ENCODE results near the gene SETD3.

SETD3 gene

DNA sequence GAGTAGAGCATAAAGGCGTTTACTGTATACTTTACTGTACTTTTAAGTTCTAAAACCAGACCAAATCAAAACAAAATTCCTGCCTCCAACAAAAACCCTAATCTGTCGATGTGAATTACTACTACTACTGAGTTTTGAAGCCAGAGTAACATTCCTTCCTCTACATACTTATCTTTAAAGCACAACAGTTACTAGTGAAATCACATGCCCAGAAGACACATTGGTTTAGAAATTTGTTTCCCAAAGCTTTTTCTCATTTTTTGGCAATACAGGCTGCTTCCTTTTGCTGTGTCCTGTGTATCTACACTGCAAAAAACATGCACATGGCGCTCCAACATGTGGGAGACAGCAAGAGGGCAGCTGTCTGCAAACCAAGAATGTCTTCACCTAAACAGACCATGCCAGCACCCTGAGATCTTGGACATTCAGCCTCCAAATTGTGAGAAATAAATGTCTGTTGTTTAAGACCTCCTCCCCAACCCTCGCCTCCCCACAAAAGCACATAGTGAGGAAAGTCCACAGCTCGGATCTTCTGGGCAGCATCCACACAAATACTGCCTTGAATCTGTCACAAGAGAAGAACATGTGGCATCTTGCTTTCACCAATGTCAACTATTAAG, 21.1 kb downstream of the SETD3 start:
- peak; percentile 20 for DNase-seq (ENCODE audit: low spot score)

- no peak for DNase-seq (ENCODE audit: low spot score)
Observed at GRCh38 chr14:99454246-99454645, 26.4 kb downstream of the SETD3 start.

DNA sequence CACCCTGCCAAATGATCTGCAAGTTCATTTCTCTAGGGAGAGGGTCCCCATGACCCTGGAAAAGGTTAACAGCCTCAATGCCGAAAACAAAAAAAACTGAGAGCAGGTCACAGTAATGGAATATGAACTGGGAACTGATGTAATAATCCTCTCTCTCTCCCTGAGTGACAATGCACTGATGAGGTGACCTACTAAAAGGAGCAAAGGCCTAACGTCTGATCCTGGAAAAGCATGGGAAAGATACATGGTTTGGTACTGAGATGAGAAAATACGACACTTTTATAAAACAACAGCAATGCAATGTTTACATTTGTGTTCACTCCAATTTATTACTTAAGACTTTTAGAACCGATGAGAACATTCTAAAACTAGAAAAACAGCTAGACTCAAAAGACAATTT, 27.7 kb downstream of the SETD3 start:
- no peak for DNase-seq (ENCODE audit: low spot score)

DNA sequence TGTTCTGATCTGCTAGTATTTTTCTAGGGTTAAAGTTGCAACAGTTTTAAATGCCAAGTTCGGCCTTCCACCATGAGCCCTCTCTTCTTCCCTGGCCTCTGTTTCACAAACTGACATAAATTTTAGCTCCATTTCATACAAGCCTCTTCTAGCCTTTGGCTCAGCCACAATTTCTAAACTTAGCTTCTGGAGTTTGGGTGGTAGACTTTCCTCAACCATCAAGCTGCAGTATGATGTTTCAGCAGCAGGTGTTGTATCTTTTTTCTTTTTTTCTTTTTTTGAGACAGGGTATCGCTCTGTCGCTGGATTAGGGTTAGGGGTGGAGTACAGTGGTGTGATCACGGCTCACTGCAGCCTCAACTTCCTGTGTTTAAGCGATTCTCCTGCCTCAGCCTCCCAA, 29.4 kb downstream of the SETD3 start:
- no peak for DNase-seq (ENCODE audit: low spot score)

DNA sequence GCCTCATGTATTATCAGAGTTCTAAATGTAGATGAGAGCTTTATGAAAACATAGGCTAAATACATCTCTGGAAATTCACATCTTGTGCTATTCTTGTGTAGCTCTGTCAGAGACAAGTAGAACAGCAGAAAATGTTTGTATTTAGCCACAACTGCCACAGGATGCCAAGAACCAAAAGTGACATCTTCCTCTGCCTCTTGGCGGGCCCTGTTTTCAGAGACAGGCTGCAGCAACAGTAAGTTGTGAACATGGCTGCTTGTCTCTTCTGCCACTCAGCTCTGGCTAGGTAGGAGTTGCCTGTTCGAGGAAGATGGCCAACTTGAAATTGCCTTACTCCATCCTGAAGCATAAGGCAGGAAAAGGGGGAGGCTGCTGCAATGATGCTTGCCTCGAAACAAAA, 30.4 kb downstream of the SETD3 start:
- DNase-seq (ENCODE audit: low spot score) = no peak

DNA sequence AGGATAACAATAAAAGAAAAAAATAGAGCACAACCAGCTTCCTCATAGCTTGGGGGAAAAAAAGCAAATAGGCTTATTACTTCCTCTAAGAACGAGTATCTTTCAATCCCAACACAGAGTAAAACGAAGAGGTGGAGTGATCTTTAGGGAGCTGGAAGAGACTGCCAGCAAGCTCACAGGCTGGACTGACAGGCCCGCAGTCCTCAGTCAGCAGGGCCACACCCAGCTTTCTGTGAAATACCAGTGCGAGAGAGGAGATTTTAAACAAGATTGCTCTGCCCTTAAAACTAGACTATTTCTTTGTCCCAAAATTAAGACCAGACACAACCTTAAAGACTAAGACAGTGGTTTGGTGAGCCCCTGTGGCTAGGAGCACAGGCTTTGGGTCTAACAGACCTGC, 32.9 kb downstream of the SETD3 start:
- DNase-seq (ENCODE audit: low spot score) = no peak

DNA sequence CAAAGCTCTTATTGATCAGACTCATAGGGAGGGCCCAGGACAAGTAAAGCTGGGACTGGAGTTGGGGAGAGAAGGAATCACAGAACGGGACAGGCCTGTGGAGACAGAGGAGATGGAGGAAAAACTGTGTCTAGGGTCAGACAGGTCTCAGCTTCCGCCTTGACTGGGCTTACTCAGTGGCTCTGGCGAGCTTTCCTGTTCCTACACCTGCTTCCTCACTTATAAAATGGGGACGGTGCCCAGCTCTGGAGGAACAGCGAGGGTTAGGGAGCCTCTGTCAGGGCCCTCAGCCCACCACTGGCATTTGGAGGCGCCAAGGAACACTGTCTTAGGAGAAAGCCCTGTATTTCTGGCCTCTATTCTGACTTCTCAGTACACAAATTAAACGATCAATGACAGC, 34.7 kb downstream of the SETD3 start:
- DNase-seq (ENCODE audit: low spot score) = no peak

- DNase-seq (ENCODE audit: low spot score) = no peak
Observed at GRCh38 chr14:99441918-99442317, 38.7 kb downstream of the SETD3 start.

- DNase-seq (ENCODE audit: low spot score) = peak; percentile 51
Observed at GRCh38 chr14:99441157-99441870, 39.3 kb downstream of the SETD3 start.

GRCh38 chr14:99440278-99440677, 40.4 kb downstream of the SETD3 start:
- peak; percentile 36 for DNase-seq (ENCODE audit: low spot score)

- DNase-seq (ENCODE audit: low spot score) = peak; percentile 2
Observed at GRCh38 chr14:99437706-99438105, 43.0 kb downstream of the SETD3 start.

DNA sequence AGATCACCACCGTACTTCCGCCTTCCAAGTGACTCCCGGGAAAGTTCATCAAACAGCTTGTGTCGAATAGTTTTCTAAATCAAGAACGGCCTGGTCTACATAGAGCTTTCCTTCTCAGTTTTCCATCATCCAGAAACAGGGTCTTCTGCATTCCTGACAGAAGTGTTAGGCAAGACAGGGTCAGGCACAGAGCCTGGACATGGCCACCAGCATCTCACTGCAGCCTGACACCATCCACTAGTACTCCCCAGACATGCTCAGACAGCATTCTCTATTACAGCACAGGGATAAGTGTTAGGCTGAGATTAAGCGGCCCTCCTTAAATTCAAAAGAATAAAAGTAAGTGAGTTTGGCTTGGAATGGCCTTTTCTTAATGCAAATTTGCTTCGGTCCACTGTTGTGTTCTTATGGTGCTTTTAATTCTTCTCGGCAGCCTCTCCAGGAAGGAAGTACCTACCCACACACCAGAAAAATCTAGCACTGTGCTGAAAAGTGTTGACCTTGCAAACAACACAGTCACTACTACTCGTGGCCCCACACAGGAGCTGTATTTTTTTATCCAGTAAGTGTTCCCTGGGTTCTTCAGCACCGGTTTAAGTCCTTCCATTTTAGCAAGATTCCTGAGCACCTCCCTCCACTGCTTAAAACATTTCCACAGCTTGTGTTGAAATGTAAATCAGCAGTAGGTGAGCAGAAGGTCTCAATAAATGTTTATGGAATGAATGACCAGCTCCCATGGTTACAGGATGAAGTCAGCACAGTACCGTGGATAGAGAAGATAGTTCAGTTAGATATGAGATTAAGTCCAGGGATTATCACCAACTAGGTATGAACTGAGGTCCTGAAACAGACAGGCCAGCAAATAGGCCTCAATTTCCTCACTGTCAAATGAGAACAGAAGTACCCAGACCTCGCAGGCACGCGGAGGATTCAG, 44.1 kb downstream of the SETD3 start:
- peak; percentile 17 for DNase-seq (ENCODE audit: low spot score)

DNA sequence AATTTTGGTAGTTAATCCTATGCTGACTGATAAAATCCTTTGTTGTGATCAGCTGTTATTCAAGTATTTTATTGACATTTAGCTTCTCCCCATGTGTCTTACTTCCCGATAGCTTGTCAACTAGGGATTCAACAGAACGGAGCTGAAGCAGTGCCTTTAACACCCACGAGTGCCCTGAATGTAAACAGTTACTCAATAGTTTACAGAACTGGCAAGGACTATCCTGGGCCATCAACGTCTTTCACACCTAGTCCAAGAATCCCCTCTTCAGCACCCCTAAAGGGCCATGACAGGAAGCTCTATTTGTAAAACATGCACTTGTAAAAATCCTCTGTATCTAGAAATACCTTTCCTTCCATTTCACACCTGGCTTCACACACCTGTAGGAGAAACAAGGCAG, 45.3 kb downstream of the SETD3 start:
- peak; percentile 10 for DNase-seq (ENCODE audit: low spot score)

DNA sequence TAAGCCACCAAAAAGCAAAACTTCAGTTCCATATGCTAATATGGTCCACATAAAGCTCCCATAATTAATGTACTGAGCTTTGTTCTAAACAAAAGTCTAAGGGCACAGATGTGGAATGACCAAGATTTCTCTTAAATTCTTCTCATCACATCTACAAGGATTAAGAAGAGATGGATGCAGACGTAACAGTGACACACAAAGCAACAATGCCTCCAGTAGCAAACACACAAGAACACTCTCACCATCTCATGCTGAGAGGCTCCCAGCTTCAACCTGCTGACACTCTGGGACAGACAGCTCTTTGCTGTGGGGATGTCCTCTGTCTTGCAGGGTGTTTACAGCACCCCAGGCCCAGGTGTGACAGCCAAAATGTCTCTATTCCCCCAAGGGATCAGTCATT, 48.2 kb downstream of the SETD3 start:
- DNase-seq (ENCODE audit: low spot score) = peak; percentile 21

DNA sequence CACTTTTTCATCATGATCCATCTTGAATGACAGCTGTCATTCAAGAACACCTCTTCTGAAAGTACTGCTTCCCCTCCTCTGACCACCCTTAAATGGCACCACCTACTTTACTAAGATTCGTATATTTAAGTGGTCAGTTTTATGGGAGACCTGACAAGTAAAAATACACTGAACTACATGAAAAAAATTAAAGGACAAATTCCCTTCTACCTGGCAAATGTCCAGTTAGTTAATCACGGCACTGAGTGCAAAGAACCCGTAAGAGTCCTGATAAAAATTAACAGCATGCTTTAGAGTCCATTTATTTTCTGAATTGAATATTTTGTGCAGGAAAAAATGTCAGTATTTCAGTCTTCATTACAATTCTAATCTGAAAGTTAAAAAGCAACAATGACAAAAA, 48.7 kb downstream of the SETD3 start:
- DNase-seq (ENCODE audit: low spot score) = no peak

- DNase-seq (ENCODE audit: low spot score) = peak; percentile 52
Observed at GRCh38 chr14:99430491-99430890, 50.2 kb downstream of the SETD3 start.

DNA sequence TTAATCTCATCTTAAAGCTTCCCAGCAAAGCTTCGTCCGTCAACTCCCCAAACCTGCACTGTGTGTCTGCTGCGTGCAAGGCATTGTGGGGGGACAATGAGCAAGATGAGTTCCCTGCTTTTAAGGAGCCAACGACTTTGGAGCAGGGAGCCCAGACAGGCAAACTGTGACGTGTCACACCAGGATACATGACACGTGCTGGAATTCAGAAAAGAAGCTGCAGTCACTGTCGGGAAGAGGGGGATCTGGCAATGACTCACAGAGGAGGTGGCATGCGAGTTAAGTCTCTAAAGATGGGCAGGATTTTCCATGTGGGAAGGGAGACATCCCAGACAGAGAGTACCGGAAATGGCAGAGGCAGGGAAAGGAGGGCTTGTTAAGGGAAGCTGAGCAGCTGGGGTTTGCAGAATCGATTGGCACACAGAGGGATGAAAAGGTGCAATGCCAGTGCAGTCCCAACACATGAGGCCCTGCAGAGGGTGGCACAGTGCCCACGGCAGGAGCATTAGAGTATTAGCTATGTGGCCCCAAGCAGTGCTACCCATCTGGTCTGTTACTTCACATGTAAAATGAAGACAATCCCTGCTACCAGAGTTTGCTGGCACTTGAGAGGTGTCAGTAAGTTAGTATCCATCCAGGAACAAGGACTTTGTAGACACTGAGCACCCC, 52.9 kb downstream of the SETD3 start:
- DNase-seq (ENCODE audit: low spot score) = peak; percentile 13

DNA sequence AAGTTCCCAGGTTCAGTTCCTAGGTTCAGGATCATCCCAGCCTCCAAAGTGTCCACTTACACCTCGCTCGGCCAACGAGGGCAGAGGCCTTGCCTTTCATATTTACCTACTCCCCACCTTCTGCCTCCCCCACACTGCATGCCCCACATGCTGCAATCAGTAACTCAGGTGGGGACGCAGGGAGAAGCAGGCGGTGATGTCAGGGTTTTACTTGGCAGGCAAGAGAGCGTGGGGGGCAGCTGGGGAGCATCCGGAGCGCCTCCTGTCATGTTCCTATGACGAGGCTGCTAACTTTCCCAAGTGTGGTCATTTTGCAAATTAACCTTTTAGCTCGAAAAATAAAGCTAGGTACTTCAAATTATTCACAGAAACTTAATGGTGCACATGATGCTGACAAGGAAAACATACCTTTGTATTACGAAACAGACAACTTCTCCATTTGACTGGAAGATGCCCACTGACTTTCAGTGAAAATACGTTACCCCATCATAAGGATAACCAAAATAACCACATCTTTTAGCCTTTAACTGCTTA, 53.8 kb downstream of the SETD3 start:
- DNase-seq (ENCODE audit: low spot score) = no peak

GRCh38 chr14:99426265-99426664, 54.4 kb downstream of the SETD3 start:
- DNase-seq (ENCODE audit: low spot score) = no peak

GRCh38 chr14:99425272-99425681, 55.4 kb downstream of the SETD3 start:
- DNase-seq (ENCODE audit: low spot score) = no peak

DNA sequence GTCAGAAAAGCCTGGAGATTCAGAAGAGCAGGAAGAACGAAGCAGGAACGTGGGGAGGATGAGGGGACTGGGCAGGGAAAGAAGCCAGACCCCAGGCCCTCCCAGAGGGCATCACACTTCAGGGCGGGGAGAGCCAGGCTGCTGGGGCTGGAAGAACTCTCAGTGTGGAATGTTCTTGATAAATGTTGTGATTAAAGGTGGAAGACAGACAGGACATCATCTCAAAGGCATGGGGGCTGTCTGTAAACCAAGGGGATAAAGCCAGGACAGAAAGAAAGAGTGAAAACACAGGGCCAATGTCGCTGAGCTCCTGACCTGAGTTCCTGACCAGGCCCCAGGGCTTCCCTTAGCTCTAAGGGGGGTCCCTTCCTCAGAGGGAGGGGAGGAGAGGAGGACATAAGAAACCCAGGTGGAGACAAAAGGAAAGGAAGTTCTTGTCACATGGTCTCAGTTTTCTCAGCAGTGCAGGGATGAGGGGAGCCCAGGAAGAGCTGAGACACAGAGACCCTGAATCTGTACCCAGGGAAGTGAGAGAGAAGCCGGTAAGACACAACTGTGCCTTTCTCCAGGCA, 56.3 kb downstream of the SETD3 start:
- no peak for DNase-seq (ENCODE audit: low spot score)

DNA sequence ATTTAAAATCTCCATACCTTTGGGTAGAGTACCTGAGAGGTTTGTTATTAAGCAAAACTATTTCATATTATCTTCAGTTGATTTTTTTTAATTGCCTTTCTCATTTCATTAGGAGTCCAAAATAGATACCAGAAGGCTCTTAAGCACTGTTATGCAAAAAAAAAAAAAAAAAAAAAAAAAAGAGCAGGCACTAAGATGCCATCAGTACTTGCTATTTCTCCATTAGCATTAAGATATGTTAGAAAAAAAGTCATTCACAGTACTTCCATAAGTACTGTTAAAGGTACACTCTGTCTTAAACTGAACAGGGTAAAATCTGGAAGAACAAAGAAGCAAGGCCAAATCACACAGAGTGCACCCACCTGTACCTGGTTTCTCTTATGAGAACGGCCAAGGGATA, 57.2 kb downstream of the SETD3 start:
- DNase-seq (ENCODE audit: low spot score) = no peak

All from ecto neural progenitor cell (in vitro differentiated cells).